Upper lobe of left lung (tissue), 4 donors: ENCODE results near the gene TGFBR3.

Source experiments
- CTCF ChIP-seq, 6 experiments: fragments of 450-650 bp in 4 of 6; fragments of 200-600 bp in 2 of 6; sonication (generic) in 2 of 6; IDR thresholded peaks; one replicate each; pipeline ENCODE4 v1.5.1; 2016 to 2019; ENCODE audit warnings: antibody characterized with exemption in 6 of 6
- EP300 ChIP-seq, 4 donors: sonication (generic); formaldehyde crosslinking; IDR thresholded peaks; one replicate each; pipeline ENCODE4 v1.5.1; 2017; ENCODE audit warnings: antibody characterized with exemption in 4 of 4, control low read depth in 2 of 4

- TF ChIP-seq EP300 (IDR thresholded peaks at IDR 0.05) (no peak), CTCF (IDR thresholded peaks at IDR 0.05) (no peak)
Observed at GRCh38 chr1:91862120-91862519, 23.8 kb downstream of the TGFBR3 start.
